Activated CD8-positive, alpha-beta T cell treated with anti-CD3 and anti-CD28 coated beads for 36 hours (primary cell): ENCODE measurements around the gene SHC2. TPM values are rescaled to one million over a fixed set of nuclear protein-coding genes. Genes with fewer than 3 reads are reported as not detected.

Experiments
- ATAC-seq: fragments of 200-7000 bp; cut with Tn5 transposase; one replicate; pipeline ENCODE4 v1.10.0; 2021; ENCODE audit warnings: mild to moderate bottlenecking, moderate library complexity
- CTCF ChIA-PET: fragments of 350-600 bp; sonication (Branson Sonifier 250); formaldehyde crosslinking; loops from one replicate; lab custom pipeline; 2021; ENCODE audit warnings: antibody characterized with exemption; lab: Charles Lee
- POLR2A ChIA-PET: fragments of 350-600 bp; sonication (Branson Sonifier 250); formaldehyde crosslinking; loops from one replicate; lab custom pipeline; 2021; ENCODE audit warnings: antibody characterized with exemption; lab: Charles Lee
- DNase-seq: peaks from one replicate; pipeline ENCODE4 v3.0.0-alpha.2; 2020
- H3K27ac Mint-ChIP-seq: one replicate; pipeline ENCODE4 v1.8.0; 2021; ENCODE audit warnings: mild to moderate bottlenecking, mixed read lengths
- H3K27me3 Mint-ChIP-seq: one replicate; pipeline ENCODE4 v1.8.0; 2021; ENCODE audit warnings: mixed read lengths
- H3K36me3 Mint-ChIP-seq: one replicate; pipeline ENCODE4 v1.8.0; 2021; ENCODE audit warnings: low read depth, mixed read lengths
- H3K4me1 Mint-ChIP-seq: one replicate; pipeline ENCODE4 v1.8.0; 2021; ENCODE audit warnings: low read depth, mixed read lengths
- H3K4me3 Mint-ChIP-seq: one replicate; pipeline ENCODE4 v1.8.0; 2021; ENCODE audit warnings: mild to moderate bottlenecking, moderate library complexity, mixed read lengths
- H3K9me3 Mint-ChIP-seq: one replicate; pipeline ENCODE4 v1.8.0; 2021; ENCODE audit warnings: mixed read lengths
- intact Hi-C: fragments of 100-400 bp; cut with micrococcal nuclease; formaldehyde crosslinking; loops from one replicate; pipeline ENCODE4 v1.10.0; 2022
- total RNA-seq, 2 experiments: library from RNA; stranded (reverse); gene quantifications; one replicate each; pipeline ENCODE4 v1.2.3, GENCODE V29; 2021
- TF ChIP-seq, protein P1 (sequence below): fragments of 200-600 bp; IDR thresholded peaks from one replicate; pipeline ENCODE4 v1.8.0; 2022; ENCODE audit warnings: antibody characterized with exemption, mild to moderate bottlenecking

SHC2 gene
- total RNA-seq, 2 experiments from 2014 or later: 0.25 to 0.45 TPM

DNA sequence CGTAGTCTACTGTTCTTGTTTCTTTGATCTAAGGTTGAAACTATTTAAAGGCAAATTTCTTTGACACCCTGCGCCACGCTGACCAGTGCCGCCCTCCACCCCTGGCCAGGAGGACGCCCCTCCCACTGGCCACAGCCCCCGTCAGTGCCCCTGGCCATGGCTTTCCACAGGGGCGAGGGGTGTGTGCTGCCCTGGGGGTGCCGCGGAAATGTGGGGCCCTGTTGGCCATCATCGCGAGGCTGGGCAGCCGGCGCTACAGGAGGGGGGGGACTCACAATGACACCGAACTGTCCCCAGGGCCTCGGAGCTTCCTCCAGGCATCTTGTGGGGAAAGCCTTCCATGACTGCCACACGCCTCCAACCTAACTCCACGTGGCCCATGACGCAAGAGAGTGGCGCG, 10.9 kb downstream of the SHC2 start:
- ATAC-seq: no peak

DNA sequence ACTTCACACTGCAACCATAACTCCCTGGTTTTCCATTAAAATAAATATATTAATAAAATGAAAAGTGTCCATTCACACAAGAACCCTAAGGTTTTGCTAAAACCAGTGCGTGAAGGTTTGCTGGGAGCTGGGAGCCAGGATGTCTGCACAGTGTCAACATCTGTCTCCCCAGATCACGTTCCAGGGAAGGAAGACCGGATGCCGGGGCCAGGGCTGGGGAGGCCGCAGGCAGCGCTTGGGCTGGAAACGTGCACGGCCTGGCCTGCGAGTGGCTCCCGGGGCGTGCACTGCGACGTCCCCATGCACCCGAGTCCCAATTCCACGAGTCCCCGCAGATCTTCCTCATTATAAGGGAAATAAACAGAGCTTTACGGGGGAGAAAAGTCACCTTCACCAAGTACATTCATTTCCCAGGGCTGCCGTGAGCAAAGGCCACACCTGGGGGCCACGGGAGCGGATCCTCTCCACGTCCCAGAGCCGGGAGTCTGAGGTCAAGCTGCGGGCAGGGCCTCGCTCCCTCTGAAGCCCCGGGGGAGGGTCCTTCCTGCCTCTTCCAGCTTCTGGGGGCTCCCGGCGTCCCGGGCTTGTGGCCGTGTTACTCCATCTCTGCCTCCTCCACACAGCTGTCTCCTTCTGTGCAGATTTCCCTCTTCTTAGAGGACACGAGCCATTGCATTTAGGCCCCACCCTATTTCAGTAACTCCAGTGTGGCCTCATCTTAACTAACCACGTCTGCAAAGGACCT, 12.8 kb downstream of the SHC2 start:
- no peak overlapping the region for H3K4me3 Mint-ChIP-seq
- H3K27ac Mint-ChIP-seq: no peak overlapping the region
- no peaks in the 10 kb centered on the region for H3K4me1 Mint-ChIP-seq
- no peaks in the 10 kb centered on the region for H3K27me3 Mint-ChIP-seq
- intact Hi-C loops: no loop called here
- ChIA-PET POLR2A (interaction anchor here (1.0 kb wide), 1 partner anchor 11 kb away, joined by 4 read pairs; no protein-coding TSS in a partner anchor), CTCF (no interaction called here)
- no peaks in the 10 kb centered on the region for H3K36me3 Mint-ChIP-seq
- ATAC-seq: no peak
- H3K9me3 Mint-ChIP-seq: peaks cover 12% of the 10 kb centered on the region
- DNase-seq: no peak
- TF ChIP-seq, protein P1, sequence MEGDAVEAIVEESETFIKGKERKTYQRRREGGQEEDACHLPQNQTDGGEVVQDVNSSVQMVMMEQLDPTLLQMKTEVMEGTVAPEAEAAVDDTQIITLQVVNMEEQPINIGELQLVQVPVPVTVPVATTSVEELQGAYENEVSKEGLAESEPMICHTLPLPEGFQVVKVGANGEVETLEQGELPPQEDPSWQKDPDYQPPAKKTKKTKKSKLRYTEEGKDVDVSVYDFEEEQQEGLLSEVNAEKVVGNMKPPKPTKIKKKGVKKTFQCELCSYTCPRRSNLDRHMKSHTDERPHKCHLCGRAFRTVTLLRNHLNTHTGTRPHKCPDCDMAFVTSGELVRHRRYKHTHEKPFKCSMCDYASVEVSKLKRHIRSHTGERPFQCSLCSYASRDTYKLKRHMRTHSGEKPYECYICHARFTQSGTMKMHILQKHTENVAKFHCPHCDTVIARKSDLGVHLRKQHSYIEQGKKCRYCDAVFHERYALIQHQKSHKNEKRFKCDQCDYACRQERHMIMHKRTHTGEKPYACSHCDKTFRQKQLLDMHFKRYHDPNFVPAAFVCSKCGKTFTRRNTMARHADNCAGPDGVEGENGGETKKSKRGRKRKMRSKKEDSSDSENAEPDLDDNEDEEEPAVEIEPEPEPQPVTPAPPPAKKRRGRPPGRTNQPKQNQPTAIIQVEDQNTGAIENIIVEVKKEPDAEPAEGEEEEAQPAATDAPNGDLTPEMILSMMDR: no peak

More for the DNA sequence above, 10.9 kb downstream of the SHC2 start:
- no peak overlapping the region for H3K4me3 Mint-ChIP-seq
- intact Hi-C loops: no loop called here
- TF ChIP-seq, protein P1: no peak
- no peak overlapping the region for H3K27ac Mint-ChIP-seq
- ChIA-PET CTCF (no interaction called here), POLR2A (no interaction called here)
- H3K36me3 Mint-ChIP-seq: no peaks in the 10 kb centered on the region
- DNase-seq: no peak
- peaks cover 12% of the 10 kb centered on the region for H3K9me3 Mint-ChIP-seq
- H3K27me3 Mint-ChIP-seq: no peaks in the 10 kb centered on the region
- no peaks in the 10 kb centered on the region for H3K4me1 Mint-ChIP-seq

DNA sequence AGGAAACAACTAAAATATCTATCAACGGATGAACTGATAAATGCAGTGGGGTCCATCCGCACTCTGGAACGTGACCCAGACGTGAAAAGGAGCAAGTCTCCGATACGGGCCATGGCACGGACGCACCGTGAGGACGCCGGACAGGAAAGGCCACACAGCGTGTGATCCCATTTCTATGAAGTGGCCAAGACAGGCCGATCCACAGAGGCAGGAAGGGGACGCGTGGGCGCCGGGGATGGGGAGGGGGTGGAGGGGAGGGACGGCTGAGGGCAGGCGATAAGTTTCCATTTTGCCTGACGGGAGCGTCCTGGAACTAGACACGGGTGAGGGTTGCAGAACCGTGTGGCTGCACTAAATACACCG, 13.8 kb downstream of the SHC2 start:
- H3K27me3 Mint-ChIP-seq: peaks cover 1% of the 10 kb centered on the region
- no peaks in the 10 kb centered on the region for H3K36me3 Mint-ChIP-seq
- TF ChIP-seq, protein P1: no peak
- intact Hi-C loops: no loop called here
- ChIA-PET POLR2A (interaction anchor here (1.0 kb wide), 1 partner anchor 12 kb away, joined by 4 read pairs; no protein-coding TSS in a partner anchor), CTCF (no interaction called here)
- ATAC-seq (no peak), DNase-seq (no peak)
- H3K4me3 Mint-ChIP-seq: no peak overlapping the region
- no peak overlapping the region for H3K27ac Mint-ChIP-seq
- no peaks in the 10 kb centered on the region for H3K4me1 Mint-ChIP-seq
- peaks cover 11% of the 10 kb centered on the region for H3K9me3 Mint-ChIP-seq

DNA sequence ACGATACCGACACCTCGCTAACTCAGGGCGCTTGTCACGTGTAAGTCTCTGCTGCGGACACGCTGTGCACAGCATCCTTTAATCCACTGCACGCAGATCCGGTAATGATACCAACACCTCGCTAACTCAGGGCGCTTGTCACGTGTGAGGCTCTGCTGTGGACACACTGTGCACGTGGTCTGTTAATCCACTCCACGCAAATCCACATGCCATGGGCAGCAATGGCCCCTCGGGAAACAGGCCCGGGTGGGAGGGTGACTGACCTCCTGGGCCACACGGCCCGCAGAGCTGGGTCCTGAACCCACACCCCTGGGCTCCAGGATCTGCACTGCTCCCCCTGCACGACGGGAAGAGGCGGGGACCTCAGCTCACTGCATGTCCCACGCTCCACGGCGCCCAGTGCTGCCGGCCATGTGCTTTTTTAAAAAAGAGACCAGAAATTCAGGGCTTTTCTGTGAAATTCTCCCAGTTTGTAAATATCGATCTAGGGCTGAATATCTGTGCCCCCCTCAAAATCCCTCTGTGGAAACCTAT, 16.1 kb downstream of the SHC2 start:
- no peak overlapping the region for H3K4me3 Mint-ChIP-seq
- no peak overlapping the region for H3K27ac Mint-ChIP-seq
- CTCF ChIA-PET: no interaction called here
- H3K36me3 Mint-ChIP-seq: no peaks in the 10 kb centered on the region
- ATAC-seq (no peak), DNase-seq (no peak)
- H3K27me3 Mint-ChIP-seq: peaks cover 14% of the 10 kb centered on the region
- POLR2A ChIA-PET: no interaction called here
- intact Hi-C loops: no loop called here
- peaks cover 2% of the 10 kb centered on the region for H3K9me3 Mint-ChIP-seq
- TF ChIP-seq, protein P1: no peak
- peaks cover 6% of the 10 kb centered on the region for H3K4me1 Mint-ChIP-seq

DNA sequence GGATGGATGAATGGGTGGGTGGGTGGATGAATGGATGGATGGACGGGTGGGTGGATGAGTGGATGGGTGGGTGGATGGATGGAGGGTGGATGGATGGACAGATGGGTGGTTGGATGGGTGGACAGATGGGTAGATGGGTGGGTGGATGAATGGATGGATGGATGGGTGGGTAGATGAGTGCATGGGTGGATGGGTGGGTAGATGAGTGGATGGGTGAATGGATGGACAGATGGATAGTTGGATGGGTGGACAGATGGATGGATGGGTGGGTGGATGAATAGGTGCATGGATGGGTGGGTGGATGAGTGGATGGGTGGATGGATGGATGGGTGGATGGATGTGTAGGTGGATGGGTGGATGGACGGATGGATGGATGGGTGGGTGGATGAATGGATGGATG, 17.8 kb downstream of the SHC2 start:
- no peaks in the 10 kb centered on the region for H3K36me3 Mint-ChIP-seq
- ATAC-seq (no peak), DNase-seq (no peak)
- TF ChIP-seq, protein P1: no peak
- intact Hi-C loops: no loop called here
- peaks cover 2% of the 10 kb centered on the region for H3K9me3 Mint-ChIP-seq
- H3K27me3 Mint-ChIP-seq: peaks cover 14% of the 10 kb centered on the region
- H3K4me3 Mint-ChIP-seq: no peak overlapping the region
- no peak overlapping the region for H3K27ac Mint-ChIP-seq
- peaks cover 6% of the 10 kb centered on the region for H3K4me1 Mint-ChIP-seq
- ChIA-PET POLR2A (no interaction called here), CTCF (no interaction called here)
